Chondrocyte (in vitro differentiated cells): ENCODE data around the gene ZNF860. TPM values are rescaled to one million over a fixed set of nuclear protein-coding genes. Genes with fewer than 3 reads are reported as not detected.

Source experiments
- DNase-seq: peaks from one replicate; pipeline ENCODE4 v3.0.0; 2021; ENCODE audit warnings: mixed read lengths, low spot score
- H3K27ac Mint-ChIP-seq: one replicate; pipeline ENCODE4 v1.8.0; 2021; ENCODE audit warnings: mild to moderate bottlenecking, moderate library complexity, mixed read lengths; ENCODE audit not compliant: unreplicated experiment
- H3K27me3 Mint-ChIP-seq: 2 replicates; pipeline ENCODE4 v1.8.0; 2021; ENCODE audit warnings: low read depth, mixed read lengths
- H3K36me3 Mint-ChIP-seq: 2 replicates; pipeline ENCODE4 v1.8.0; 2021; ENCODE audit warnings: low read depth, mixed read lengths
- H3K4me1 Mint-ChIP-seq: 2 replicates; pipeline ENCODE4 v1.8.0; 2021; ENCODE audit warnings: low read depth, mild to moderate bottlenecking, mixed read lengths
- H3K4me3 Mint-ChIP-seq: one replicate; pipeline ENCODE4 v1.8.0; 2021; ENCODE audit warnings: mild to moderate bottlenecking, moderate library complexity, mixed read lengths; ENCODE audit not compliant: unreplicated experiment
- H3K9me3 Mint-ChIP-seq: 2 replicates; pipeline ENCODE4 v1.8.0; 2021; ENCODE audit warnings: low read depth, mixed read lengths
- CTCF ChIP-seq: fragments of 200-600 bp; sonication (generic); IDR thresholded peaks from 2 replicates; pipeline ENCODE4 v1.5.0; 2021; ENCODE audit warnings: antibody characterized with exemption, mild to moderate bottlenecking, moderate library complexity
- total RNA-seq: library from RNA; stranded (reverse); gene quantifications from 3 replicates; pipeline ENCODE4 v1.2.1, GENCODE V29; 2021

Gene ZNF860
- total RNA-seq, 1 donor from 2014 or later: 1.5 TPM

- peak overlapping the region; percentile 64 for H3K4me3 Mint-ChIP-seq
Measured at GRCh38 chr3:31968369-31968926, 13.1 kb upstream of the ZNF860 start.

GRCh38 chr3:31968927-31969418 lies 12.6 kb upstream of the ZNF860 start:
- peak overlapping the region; percentile 64 for H3K4me3 Mint-ChIP-seq
- TF ChIP-seq CTCF: no peak
- H3K27ac Mint-ChIP-seq: peak overlapping the region; percentile 98
- H3K4me1 Mint-ChIP-seq: peaks cover 61% of the 10 kb centered on the region
- no peaks in the 10 kb centered on the region for H3K27me3 Mint-ChIP-seq
- no peak for DNase-seq
- H3K9me3 Mint-ChIP-seq: no peaks in the 10 kb centered on the region
- H3K36me3 Mint-ChIP-seq: peaks cover 4% of the 10 kb centered on the region

More at GRCh38 chr3:31968369-31968926, 13.1 kb upstream of the ZNF860 start:
- Mint-ChIP-seq H3K4me1 (peaks cover 64% of the 10 kb centered on the region), H3K9me3 (no peaks in the 10 kb centered on the region), H3K27me3 (no peaks in the 10 kb centered on the region), H3K27ac (peak overlapping the region; percentile 98), H3K36me3 (peaks cover 4% of the 10 kb centered on the region)
- no peak for TF ChIP-seq CTCF
- DNase-seq: no peak

- peaks cover 77% of the 10 kb centered on the region for H3K4me1 Mint-ChIP-seq
- no peak for DNase-seq
- H3K27me3 Mint-ChIP-seq: no peaks in the 10 kb centered on the region
- no peak for TF ChIP-seq CTCF
- H3K9me3 Mint-ChIP-seq: no peaks in the 10 kb centered on the region
- H3K36me3 Mint-ChIP-seq: peaks cover under 1% of the 10 kb centered on the region
- H3K27ac Mint-ChIP-seq: no peak overlapping the region
- no peak overlapping the region for H3K4me3 Mint-ChIP-seq
Measured at GRCh38 chr3:31971607-31972006, 9.9 kb upstream of the ZNF860 start.

GRCh38 chr3:31973081-31973480 lies 8.5 kb upstream of the ZNF860 start:
- Mint-ChIP-seq H3K27ac (peak overlapping the region; percentile 30), H3K4me1 (peaks cover 77% of the 10 kb centered on the region), H3K36me3 (peaks cover 4% of the 10 kb centered on the region), H3K4me3 (no peak overlapping the region), H3K27me3 (no peaks in the 10 kb centered on the region), H3K9me3 (no peaks in the 10 kb centered on the region)
- TF ChIP-seq CTCF: no peak
- no peak for DNase-seq

- H3K36me3 Mint-ChIP-seq: peaks cover 4% of the 10 kb centered on the region
- no peak for TF ChIP-seq CTCF
- no peak overlapping the region for H3K27ac Mint-ChIP-seq
- DNase-seq: no peak
- peaks cover 77% of the 10 kb centered on the region for H3K4me1 Mint-ChIP-seq
- H3K9me3 Mint-ChIP-seq: no peaks in the 10 kb centered on the region
- no peaks in the 10 kb centered on the region for H3K27me3 Mint-ChIP-seq
- no peak overlapping the region for H3K4me3 Mint-ChIP-seq
Measured at GRCh38 chr3:31973837-31974236, 7.7 kb upstream of the ZNF860 start.
